Measurements from ENCODE around the gene QRFPR.
"Not testable (repeated sequence)": the region's sequence is repeated elsewhere in the genome, so short reads cannot be mapped to it uniquely, and the experiment has no call there.

The QRFPR gene

DNA sequence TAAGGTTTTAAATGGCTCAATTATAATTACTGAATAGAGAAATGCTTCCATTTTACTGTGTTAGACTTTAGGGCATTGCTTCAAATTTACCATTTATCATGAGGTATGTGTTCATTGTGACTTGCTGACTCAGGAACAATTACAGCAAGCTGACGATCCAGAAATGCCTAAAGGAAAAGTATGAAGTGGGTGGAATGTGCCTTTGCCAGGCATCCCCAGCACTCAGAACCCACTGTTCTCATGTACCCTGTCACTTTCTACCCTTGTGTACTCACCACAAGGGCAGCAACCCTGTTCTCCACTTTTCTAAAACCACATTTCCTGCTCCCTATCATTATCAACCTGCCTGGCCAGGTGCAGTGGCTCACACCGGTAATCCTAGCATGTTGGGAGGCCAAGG lies 41.5 kb downstream of the QRFPR start:
- no peak for DNase-seq (ENCODE audit: low read depth in 2 of 2)

DNA sequence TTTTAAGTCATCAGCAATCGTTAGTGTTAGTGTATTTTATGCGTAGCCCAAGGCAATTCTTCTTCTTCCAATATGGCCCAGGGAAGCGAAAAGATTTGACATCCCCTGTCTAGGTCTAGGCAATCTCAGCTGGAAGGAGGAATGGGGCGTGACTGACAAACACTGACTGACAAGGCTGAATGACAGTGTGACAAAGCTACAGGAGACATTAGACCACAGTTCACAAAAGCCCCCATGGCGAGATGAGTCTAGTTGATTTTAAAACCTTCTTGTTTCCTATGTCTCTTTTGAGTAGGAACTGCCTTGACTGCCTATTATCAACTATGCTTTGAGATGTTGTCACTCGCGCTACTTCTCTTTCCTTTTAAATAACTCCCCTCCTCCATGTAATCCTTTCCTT lies 42.3 kb downstream of the QRFPR start:
- DNase-seq (ENCODE audit: low read depth in 2 of 2) = no peak

DNA sequence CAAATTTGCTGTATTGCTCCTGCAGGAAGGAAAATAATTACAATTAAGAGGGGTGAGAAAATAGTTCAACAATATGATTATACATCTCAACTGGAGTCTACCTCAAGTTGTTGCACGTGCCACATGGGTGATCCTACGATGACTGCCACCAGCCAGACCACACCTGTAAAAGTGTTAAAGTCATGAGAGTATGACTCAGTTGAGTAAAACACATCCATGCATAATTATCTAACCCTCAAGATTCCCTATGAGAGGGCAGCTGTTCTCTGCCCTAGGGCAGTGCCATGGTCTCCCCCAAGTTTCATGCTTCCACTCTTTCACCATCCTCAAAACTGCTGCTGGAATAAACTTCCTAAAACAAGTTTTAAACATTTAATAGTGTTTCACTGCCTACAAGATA lies 44.1 kb downstream of the QRFPR start:
- DNase-seq (ENCODE audit: low read depth in 2 of 2) = no peak

DNA sequence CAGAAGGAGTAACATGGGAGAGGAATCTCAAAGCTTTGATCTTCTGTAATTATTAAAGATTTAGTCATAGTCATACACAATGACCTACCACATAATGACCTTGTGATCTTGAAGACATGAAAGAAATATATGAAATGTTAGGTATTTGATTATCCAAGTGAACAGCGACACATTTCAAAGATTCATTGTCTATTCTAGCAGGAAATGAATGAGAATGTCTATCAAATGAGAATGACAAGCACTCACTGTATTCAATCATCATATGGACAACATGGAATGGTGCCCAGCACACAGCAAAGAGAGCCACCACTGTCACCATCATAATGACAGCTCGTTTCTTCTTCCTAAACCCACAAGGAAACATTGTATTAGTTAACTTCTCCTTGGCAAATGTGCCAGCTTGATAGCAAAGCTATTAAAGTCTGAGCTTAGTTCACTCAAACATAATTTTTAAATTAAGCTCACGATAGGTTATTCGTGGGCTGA lies 50.6 kb downstream of the QRFPR start:
- DNase-seq (ENCODE audit: low read depth in 2 of 2) = no peak

DNA sequence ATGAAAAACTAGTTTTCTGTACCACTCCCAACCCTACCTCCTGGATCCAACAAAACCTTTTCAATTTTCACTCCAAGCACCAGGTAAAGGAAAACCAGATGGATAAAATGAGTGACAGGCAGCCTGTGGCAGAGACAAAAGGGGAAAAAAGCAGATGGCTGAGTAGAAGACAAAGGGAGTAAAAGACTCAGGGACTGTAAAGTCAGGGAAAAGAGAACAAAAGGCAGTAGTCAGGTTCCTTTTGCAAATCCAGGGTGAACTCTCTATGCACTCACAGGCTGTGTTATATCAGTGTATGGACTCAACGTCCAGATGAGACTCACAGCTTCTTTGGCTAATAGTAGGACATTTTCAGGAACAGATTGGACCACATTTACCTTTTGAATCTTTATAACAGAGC lies 54.2 kb downstream of the QRFPR start:
- DNase-seq (ENCODE audit: low read depth in 2 of 2) = no peak

DNA sequence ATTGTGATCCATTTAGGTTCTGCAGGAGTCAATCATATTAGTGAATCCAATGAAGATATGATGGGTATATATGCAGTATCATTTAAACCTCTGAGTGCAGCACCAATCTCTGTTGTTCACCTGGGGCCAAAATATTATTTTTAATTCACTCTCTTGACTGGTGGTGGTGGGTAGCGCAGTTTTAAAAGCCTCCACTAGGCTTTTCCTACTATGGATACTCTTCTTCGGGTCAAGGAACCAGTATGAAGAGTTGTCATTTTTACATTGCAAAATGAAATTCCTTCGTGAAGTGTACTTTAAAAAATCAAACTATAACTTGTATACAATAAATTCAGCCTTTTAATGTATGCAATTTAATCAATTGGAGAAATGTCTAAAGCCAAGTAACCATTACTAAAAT lies 56.5 kb downstream of the QRFPR start:
- no peak for DNase-seq (ENCODE audit: low read depth in 2 of 2)

DNA sequence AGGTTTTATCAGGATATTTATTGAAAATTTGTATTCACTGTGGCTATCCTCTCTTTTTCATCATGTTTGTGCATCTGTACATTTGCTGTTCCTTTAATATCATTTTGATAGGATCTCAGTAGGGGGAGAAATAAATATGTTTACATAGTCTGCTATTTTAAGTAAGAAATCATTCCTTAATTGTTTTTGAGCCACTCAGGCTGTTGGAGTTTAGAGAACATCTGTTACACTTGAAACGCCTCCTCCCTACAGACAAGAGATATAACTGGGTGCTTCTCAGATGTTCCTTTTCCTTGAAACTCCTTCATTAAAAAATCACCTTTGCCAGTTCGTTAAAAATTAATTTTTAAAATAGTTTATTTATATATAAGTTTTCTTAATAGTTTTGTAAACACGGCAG lies 59.4 kb downstream of the QRFPR start:
- DNase-seq (ENCODE audit: low read depth in 2 of 2) = no peak

DNA sequence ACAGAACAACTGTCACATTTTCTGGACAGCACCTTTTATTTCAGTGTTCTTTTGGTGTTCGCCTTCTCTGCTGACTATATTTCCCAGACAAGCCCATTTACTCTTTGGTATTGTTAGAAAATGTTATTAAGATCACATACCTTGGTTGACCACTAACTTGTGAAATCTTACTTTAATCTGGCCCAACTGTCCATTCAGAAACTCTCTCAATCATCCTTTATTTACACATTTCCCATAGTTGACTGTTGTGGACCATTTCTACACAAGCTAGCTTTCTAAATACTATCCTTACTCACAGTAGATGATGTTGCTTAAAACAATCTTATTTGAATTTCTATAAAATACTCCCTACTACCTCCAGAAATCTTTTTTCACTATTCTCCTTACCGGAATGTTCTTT lies 64.7 kb downstream of the QRFPR start:
- DNase-seq (ENCODE audit: low read depth in 2 of 2) = no peak

DNA sequence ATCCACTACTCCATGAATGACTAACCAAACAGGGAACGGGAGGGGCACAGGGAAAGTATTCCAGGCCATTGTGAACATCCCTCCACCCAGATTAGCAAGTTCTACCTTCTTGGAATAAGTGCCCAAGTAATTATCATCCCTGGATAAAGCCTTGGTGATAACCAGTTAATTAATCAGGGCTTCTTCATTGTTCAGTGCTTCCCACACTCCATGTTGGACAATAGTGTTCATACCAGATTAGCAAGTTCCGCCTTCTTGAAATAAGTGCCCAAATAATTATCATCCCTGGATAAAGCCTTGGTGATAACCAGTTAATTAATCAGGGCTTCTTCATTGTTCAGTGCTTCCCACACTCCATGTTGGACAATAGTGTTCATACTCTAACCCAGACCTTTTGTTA lies 67.4 kb downstream of the QRFPR start:
- not testable (repeated sequence) for DNase-seq (ENCODE audit: low read depth in 2 of 2)

DNA sequence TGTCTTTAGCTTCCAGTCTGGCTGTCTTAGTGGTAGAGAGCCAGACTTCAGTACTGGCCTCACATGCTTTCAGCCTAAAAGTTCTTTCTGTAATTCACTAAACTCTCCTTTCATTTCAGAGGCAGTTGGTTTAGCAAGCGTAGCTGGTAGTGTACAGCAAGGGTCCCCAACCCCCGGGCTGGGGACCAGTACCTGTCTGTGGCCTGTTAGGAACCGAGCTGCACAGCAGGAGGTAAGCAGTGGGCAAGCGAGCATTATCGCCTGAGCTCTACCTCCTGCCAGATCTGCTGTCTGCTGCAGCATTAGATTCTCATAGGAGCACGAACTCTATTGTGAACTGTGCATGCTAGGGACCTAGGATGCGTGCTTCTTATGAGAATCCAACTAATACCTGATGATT lies 72.0 kb downstream of the QRFPR start:
- DNase-seq (ENCODE audit: low read depth in 2 of 2) = no peak

DNA sequence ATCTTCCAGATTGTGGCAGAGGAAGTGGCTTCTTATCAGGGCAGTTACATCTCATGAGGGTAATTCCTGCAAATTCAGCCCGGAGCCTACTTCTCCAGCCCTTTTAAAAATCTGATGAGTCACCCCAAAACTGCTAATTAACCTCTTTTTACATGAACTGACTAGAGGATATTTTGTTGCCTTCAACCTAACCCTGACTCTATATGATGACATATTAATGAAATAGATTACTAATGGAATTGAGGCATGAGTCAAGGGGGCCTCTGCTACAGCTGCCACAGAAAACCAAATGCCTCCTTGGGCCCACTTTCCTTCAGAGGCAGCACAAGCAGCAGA lies 72.5 kb downstream of the QRFPR start:
- no peak for DNase-seq (ENCODE audit: low read depth in 2 of 2)

DNA sequence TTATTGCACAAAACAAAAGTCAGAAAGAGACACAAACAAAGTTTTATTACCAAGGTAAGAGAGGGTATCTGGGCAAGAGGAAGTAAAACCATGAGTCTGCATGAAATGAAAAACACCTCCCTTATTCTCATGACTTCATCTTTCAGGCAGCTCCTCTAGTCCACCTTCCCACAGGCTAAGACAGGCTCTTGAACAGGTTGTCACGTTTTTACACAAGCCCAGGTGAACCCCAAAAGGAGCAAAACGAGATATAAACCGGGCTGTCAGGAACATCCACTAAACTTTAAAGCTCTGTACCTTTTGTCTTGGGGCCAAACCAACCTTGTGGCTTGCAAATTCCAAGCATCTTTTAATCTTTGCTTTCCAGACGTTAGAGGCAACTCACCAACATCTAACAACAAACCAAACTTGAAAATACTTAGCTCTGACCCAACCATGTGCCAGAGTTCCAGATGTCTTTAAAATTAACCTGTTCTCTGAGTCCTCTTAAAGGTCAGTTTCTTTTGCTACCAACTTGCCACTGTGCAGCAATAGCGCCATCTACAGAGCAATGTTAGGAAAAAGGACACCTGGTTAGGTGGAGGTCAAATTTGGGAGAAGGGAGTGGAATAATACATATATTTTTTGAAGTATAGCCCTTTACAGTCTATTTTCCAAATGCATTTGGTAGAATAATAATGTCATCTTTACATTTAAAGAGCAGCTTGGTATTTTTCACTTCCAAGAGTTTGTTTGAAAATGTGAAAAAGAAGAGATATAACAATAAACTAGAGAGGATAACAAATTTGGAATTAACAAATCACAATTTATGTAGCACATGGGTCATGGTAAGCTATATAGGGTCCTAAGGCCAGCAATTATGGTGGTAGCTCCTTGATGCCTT lies 73.1 kb downstream of the QRFPR start:
- DNase-seq (ENCODE audit: low read depth in 2 of 2) = peak in 1 of 2 donors; percentile 27

DNA sequence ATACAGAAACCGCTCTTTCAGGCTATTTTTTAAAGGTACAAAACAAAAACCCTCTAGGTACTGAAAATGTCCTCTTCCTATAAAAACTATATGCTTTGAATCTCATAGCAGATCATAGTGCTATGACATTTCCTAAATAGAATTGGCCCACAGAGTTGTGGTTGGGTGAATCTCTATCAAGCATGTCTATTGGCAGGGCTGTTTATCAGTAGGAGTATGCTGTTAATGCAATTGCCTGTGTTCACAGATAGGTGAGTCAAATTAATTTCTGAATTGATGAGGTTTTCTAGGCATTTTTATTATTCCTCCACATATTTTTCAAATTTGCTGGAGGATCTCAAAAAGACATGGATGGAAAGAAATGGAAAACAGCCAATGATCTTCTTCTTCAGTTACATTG lies 73.9 kb downstream of the QRFPR start:
- DNase-seq (ENCODE audit: low read depth in 2 of 2) = no peak

DNA sequence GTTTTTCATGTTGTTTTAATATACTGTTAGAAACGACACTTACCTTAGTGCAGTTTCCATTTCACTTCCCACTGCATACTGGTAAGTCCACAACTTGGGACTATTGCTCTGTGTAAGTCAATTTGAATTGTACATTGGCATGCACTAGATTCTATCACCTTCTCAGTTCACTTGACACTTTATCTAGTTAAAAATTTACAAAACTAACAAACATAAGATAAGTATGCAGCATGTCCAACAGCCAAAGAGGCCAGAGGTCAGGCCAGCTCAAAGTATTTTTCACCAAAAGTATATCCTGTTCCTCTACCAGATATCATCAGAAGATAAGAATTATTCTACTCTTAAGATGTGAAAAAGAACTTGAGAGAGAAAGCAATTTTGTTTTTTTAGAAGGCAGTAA lies 75.9 kb downstream of the QRFPR start:
- no peak for DNase-seq (ENCODE audit: low read depth in 2 of 2)

DNA sequence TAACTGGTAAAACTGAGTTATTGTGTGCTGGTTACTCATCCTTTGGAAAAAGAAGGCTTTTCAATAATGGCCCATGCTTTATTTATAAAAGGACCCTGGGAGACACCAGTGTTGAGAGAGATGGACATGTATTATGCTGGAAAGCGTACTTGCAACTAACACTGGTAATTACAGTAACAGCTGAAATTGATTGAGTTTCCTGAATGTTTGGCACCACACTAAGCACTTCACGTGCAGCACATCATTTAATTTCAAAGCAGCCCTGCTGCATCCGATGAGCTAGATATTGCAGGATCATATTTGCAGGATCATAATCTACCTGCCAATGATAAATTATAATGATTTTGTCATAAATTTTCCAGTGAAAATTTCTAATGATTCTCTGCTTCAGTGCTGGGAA lies 81.5 kb downstream of the QRFPR start:
- DNase-seq (ENCODE audit: low read depth in 2 of 2) = no peak

DNA sequence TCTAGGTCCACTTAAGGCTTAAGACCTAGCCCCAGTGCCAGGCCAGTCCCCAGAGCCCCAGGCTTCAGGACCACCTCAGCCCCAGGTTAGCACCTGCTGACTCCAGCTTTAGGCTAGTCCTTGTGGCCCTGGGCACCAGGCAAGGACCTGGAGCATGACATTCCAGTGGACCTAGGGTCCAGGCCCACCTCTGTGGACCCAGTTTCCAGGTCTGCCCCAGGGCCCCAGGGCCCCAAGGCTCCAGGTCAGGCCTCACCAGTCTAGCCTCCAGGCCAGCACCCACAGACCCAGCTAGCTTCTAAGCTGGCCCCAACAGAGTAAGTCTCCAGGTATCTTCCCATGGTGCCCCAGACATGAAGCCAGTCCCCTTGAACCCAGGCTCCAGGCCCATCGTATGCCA lies 97.5 kb downstream of the QRFPR start:
- DNase-seq (ENCODE audit: low read depth in 2 of 2) = no peak

DNA sequence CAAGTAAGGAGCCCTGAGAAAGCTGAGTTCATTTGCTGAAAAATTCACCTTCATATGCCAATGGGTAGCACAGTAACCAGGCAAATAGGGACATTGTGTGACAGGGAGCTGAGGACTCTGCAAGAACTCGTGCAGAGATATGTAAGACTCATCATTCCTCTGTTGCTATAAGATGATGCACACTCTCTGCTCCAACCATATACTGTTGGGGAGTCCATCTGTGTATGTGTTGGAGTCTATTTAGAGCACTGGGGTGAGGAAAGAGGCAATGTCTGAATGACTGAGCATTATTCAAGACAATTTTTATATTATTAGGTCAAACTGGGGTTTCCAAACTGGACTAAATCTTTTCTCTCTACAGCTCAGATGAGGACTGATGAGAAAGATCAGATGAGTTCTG lies 100.4 kb downstream of the QRFPR start:
- no peak for DNase-seq (ENCODE audit: low read depth in 2 of 2)

DNA sequence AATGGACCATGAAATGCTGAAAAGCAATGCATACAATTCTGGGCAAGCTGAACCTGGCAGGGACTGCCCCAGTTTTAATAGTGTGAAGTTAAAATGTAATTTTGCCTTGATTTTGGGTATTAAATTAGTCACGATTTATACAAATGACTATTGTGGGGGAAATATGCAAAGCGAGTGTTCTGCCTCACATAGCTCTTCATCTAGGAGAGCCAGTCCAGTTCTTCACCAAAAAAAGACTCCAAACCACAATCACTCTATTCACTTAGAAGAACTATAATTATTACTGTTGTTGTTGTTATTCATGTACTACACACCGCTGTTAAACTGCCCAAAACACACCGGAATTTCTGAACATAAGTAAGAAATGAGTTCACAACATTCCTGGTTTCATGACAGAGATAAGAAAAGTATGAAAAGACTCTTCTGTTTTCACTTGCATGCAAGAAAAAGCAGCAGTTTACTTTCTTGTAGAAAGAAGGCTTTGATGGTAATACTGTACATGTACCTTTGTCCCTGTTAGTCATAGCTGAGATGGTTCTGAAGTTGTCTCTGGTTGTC lies 101.9 kb downstream of the QRFPR start:
- no peak for DNase-seq (ENCODE audit: low read depth in 2 of 2)

Measured in stimulated activated CD4-positive, alpha-beta T cell treated with anti-CD3 and anti-CD28 coated beads, Interleukin-1b, Interleukin-23, amount 100 ng/mL, for 4 hours (primary cell).